HepG2 (cell line): Measurements from ENCODE around the gene KLHDC2. TPM values are rescaled to one million over a fixed set of nuclear protein-coding genes. Genes with fewer than 3 reads are reported as not detected.
A peak's percentile ranks its signal among the peaks of the same experiment; 100 is the strongest.

Experiments used
- AHDC1 ChIP-seq: sonication (generic); formaldehyde crosslinking; IDR thresholded peaks from 2 replicates; pipeline ENCODE4 v1.5.1; 2020; ENCODE audit warnings: mild to moderate bottlenecking, missing genetic modification reagents, borderline replicate concordance
- BHLHE40 ChIP-seq: IDR thresholded peaks from 2 replicates; pipeline ENCODE4 v1.6.1; 2011; ENCODE audit warnings: low read length, improper control_type of control experiment
- CBFB ChIP-seq: sonication (generic); formaldehyde crosslinking; IDR thresholded peaks from 2 replicates; pipeline ENCODE4 v1.4.0; 2020; ENCODE audit warnings: missing genetic modification reagents
- CCDC6 ChIP-seq: sonication (generic); formaldehyde crosslinking; IDR thresholded peaks from 2 replicates; pipeline ENCODE4 v1.8.1; 2022; ENCODE audit warnings: mild to moderate bottlenecking, missing genetic modification reagents, moderate library complexity
- CEBPG ChIP-seq: IDR thresholded peaks from 2 replicates; pipeline ENCODE4 v1.6.1; 2016
- ETS1 ChIP-seq: sonication (generic); formaldehyde crosslinking; IDR thresholded peaks from 2 replicates; pipeline ENCODE4 v1.4.0; 2020; ENCODE audit warnings: missing genetic modification reagents
- HNF4A ChIP-seq: sonication (generic); formaldehyde crosslinking; IDR thresholded peaks from 2 replicates; pipeline ENCODE4 v1.4.0; 2020; ENCODE audit warnings: missing genetic modification reagents
- IKZF1 ChIP-seq: fragments of 450-650 bp; IDR thresholded peaks from 2 replicates; pipeline ENCODE4 v1.7.1; 2016
- JUND ChIP-seq: sonication (generic); formaldehyde crosslinking; IDR thresholded peaks from 2 replicates; pipeline ENCODE4 v1.8.0; 2022; ENCODE audit warnings: mild to moderate bottlenecking, missing genetic modification reagents
- KLF16 ChIP-seq, 2 experiments: sonication (generic) in 1 of 2; formaldehyde crosslinking in 1 of 2; IDR thresholded peaks; 2 replicates each; pipeline versions ENCODE4 v1.6.1 to v1.8.0; 2016 to 2023; ENCODE audit warnings: missing genetic modification reagents in 2 of 2, missing compliant biosample characterization in 1 of 2
- NFE2 ChIP-seq: sonication (generic); formaldehyde crosslinking; IDR thresholded peaks from 2 replicates; pipeline ENCODE4 v1.4.0; 2020; ENCODE audit warnings: missing genetic modification reagents
- POGZ ChIP-seq: sonication (generic); formaldehyde crosslinking; IDR thresholded peaks from 2 replicates; pipeline ENCODE4 v1.4.0; 2020; ENCODE audit warnings: mild to moderate bottlenecking, missing genetic modification reagents
- POLR2AphosphoS2 ChIP-seq: IDR thresholded peaks from 2 replicates; pipeline ENCODE4 v1.6.1; 2011; ENCODE audit warnings: low read depth, low read length, improper control_type of control experiment
- SAP130 ChIP-seq: IDR thresholded peaks from 2 replicates; pipeline ENCODE4 v1.6.1; 2016; ENCODE audit warnings: low read depth
- SETDB1 ChIP-seq: sonication (generic); formaldehyde crosslinking; IDR thresholded peaks from 2 replicates; pipeline ENCODE4 v1.5.1; 2020; ENCODE audit warnings: missing genetic modification reagents, mild to moderate bottlenecking, borderline replicate concordance
- SRSF4 ChIP-seq: fragments of 200-400 bp; formaldehyde crosslinking; IDR thresholded peaks from one replicate; pipeline ENCODE4 v1.6.1; 2018; ENCODE audit warnings: mild to moderate bottlenecking, low read depth, low read length, moderate library complexity; ENCODE audit not compliant: poor library complexity, severe bottlenecking
- ZKSCAN1 ChIP-seq: fragments of 150-350 bp; IDR thresholded peaks from 2 replicates; pipeline ENCODE4 v1.6.1; 2014; ENCODE audit warnings: low read length
- ZNF367 ChIP-seq: sonication (generic); formaldehyde crosslinking; IDR thresholded peaks from 2 replicates; pipeline ENCODE4 v1.4.0; 2020; ENCODE audit warnings: missing genetic modification reagents, borderline replicate concordance
- ZNF530 ChIP-seq: sonication (generic); formaldehyde crosslinking; IDR thresholded peaks from 2 replicates; pipeline ENCODE4 v1.5.0; 2020; ENCODE audit warnings: low read depth, mild to moderate bottlenecking, missing genetic modification reagents
- ZNF564 ChIP-seq: sonication (generic); formaldehyde crosslinking; IDR thresholded peaks from 2 replicates; pipeline ENCODE4 v1.8.1; 2023; ENCODE audit warnings: mild to moderate bottlenecking, missing genetic modification reagents
- ZNF616 ChIP-seq: sonication (generic); formaldehyde crosslinking; IDR thresholded peaks from 2 replicates; pipeline ENCODE4 v1.5.0; 2020; ENCODE audit warnings: low read depth, mild to moderate bottlenecking, missing genetic modification reagents
- ZNF639 ChIP-seq: conservative IDR thresholded peaks from 2 replicates; pipeline ENCODE4 v1.6.1; 2018; ENCODE audit warnings: missing genetic modification reagents
- ZNF746 ChIP-seq: sonication (generic); formaldehyde crosslinking; IDR thresholded peaks from 2 replicates; pipeline ENCODE4 v1.8.0; 2022; ENCODE audit warnings: mild to moderate bottlenecking, missing genetic modification reagents
- ZNF782 ChIP-seq: sonication (generic); formaldehyde crosslinking; IDR thresholded peaks from 2 replicates; pipeline ENCODE4 v1.4.0; 2020; ENCODE audit warnings: missing genetic modification reagents, mild to moderate bottlenecking, borderline replicate concordance
- ZNF839 ChIP-seq: sonication (generic); formaldehyde crosslinking; IDR thresholded peaks from 2 replicates; pipeline ENCODE4 v1.4.0; 2020; ENCODE audit warnings: missing genetic modification reagents, mild to moderate bottlenecking, borderline replicate concordance
- polyA plus RNA-seq, 8 experiments: library from polyadenylated mRNA; depleted of rRNA in 3 of 8; stranded (reverse) in 7 of 8; unstranded in 1 of 8; fragments of >200 nt; fragmentation: Illumina TruSeq in 4 of 8; extraction: Trizol in 4 of 8; gene quantifications; 2 replicates each; pipeline versions ENCODE4 v1.2.1 to v1.2.3, GENCODE V29; 2011 to 2016; ENCODE audit warnings: low read depth in 4 of 8, missing spikeins in 1 of 8, mixed read lengths in 1 of 8; ENCODE audit not compliant: insufficient read depth in 1 of 8
- total RNA-seq, 5 experiments: library from RNA; depleted of rRNA; stranded (reverse); fragments of >200 nt; fragmentation: Illumina TruSeq; extraction: Trizol; gene quantifications; 2 replicates each; pipeline ENCODE4 v1.2.3, GENCODE V29; 2016; ENCODE audit warnings: low read depth in 1 of 5

The KLHDC2 gene
- total and polyA plus RNA-seq, 2 of the 13 experiments (the other 11 are each of a cell fraction or from before 2014, with no cell fraction given), result 95.5 to 170 TPM

GRCh38 chr14:49770212-49770817 lies 2.4 kb downstream of the KLHDC2 start (continued):
- TF ChIP-seq AHDC1 (peak; percentile 96), JUND (CRISPR knock-in tag) (no peak), ZKSCAN1 (peak; percentile 83), CCDC6 (CRISPR knock-in tag) (no peak), ZNF367 (no peak), ZNF616 (CRISPR knock-in tag) (no peak), ZNF639 (CRISPR knock-in tag) (0 out of 2 replicates have a peak, but pooled peaks have one; percentile 49), SAP130 (peak; percentile 94), ZNF564 (CRISPR knock-in tag) (no peak), KLF16 (CRISPR knock-in tag; IDR thresholded peaks at IDR 0.05) (peak in 1 of 2 experiments; percentile 78; a peak in 2 of 4 replicates), ZNF839 (no peak), ZNF746 (CRISPR knock-in tag) (peak; percentile 44; the same call in 1 of the 2 replicates), ZNF782 (CRISPR knock-in tag) (no peak; the same call in 1 of the 2 replicates), IKZF1 (no peak), POLR2AphosphoS2 (no peak; the same call in 1 of the 2 replicates), POGZ (CRISPR knock-in tag) (0 out of 2 replicates have a peak, but pooled peaks have one; percentile 48), CBFB (CRISPR knock-in tag) (peak; percentile 100), ZNF530 (CRISPR knock-in tag) (no peak), BHLHE40 (no peak), ETS1 (CRISPR knock-in tag) (no peak), SETDB1 (CRISPR knock-in tag) (no peak), CEBPG (CRISPR knock-in tag) (peak; percentile 67), SRSF4 (no peak), HNF4A (peak; percentile 99), NFE2 (CRISPR knock-in tag) (no peak)
